Stimulated activated naive CD8-positive, alpha-beta T cell treated with anti-CD3 and anti-CD28 coated beads, Interleukin-15, Interleukin-2, amounts not matched to agents 100 ng/mL and 50 ng/mL, for 24 hours (primary cell): ENCODE measurements around the gene ARL8B.
A peak's percentile ranks its signal among the peaks of the same experiment; 100 is the strongest.

Source experiments
- H3K27ac Mint-ChIP-seq: one replicate; pipeline ENCODE4 v1.8.0; 2021; ENCODE audit warnings: mild to moderate bottlenecking, mixed read lengths
- H3K27me3 Mint-ChIP-seq: one replicate; pipeline ENCODE4 v1.8.0; 2021; ENCODE audit warnings: mixed read lengths
- H3K36me3 Mint-ChIP-seq: one replicate; pipeline ENCODE4 v1.8.0; 2021; ENCODE audit warnings: low read depth, mixed read lengths
- H3K4me1 Mint-ChIP-seq: one replicate; pipeline ENCODE4 v1.8.0; 2021; ENCODE audit warnings: low read depth, mixed read lengths
- H3K4me3 Mint-ChIP-seq: one replicate; pipeline ENCODE4 v1.8.0; 2021; ENCODE audit warnings: mild to moderate bottlenecking, mixed read lengths
- H3K9me3 Mint-ChIP-seq: one replicate; pipeline ENCODE4 v1.8.0; 2021; ENCODE audit warnings: mixed read lengths

Gene ARL8B

GRCh38 chr3:5126586-5126985 lies 4.5 kb downstream of the ARL8B start:
- Mint-ChIP-seq H3K27ac (peak overlapping the region; percentile 45), H3K27me3 (no peaks in the 10 kb centered on the region), H3K4me1 (peaks cover 56% of the 10 kb centered on the region), H3K9me3 (no peaks in the 10 kb centered on the region), H3K4me3 (no peak overlapping the region), H3K36me3 (peaks cover 30% of the 10 kb centered on the region)

GRCh38 chr3:5128849-5129248 lies 6.8 kb downstream of the ARL8B start:
- H3K9me3 Mint-ChIP-seq = no peaks in the 10 kb centered on the region
- peaks cover 60% of the 10 kb centered on the region for H3K4me1 Mint-ChIP-seq
- no peak overlapping the region for H3K4me3 Mint-ChIP-seq
- no peaks in the 10 kb centered on the region for H3K27me3 Mint-ChIP-seq
- no peak overlapping the region for H3K27ac Mint-ChIP-seq
- peaks cover 33% of the 10 kb centered on the region for H3K36me3 Mint-ChIP-seq

GRCh38 chr3:5133239-5134018 lies 11.3 kb downstream of the ARL8B start:
- Mint-ChIP-seq H3K27ac (peak overlapping the region; percentile 70), H3K36me3 (peaks cover 24% of the 10 kb centered on the region), H3K4me1 (peaks cover 54% of the 10 kb centered on the region), H3K9me3 (no peaks in the 10 kb centered on the region), H3K27me3 (no peaks in the 10 kb centered on the region), H3K4me3 (no peak overlapping the region)

- no peak overlapping the region for H3K4me3 Mint-ChIP-seq
- H3K9me3 Mint-ChIP-seq = no peaks in the 10 kb centered on the region
- peak overlapping the region; percentile 37 for H3K27ac Mint-ChIP-seq
- H3K4me1 Mint-ChIP-seq = peaks cover 56% of the 10 kb centered on the region
- no peaks in the 10 kb centered on the region for H3K27me3 Mint-ChIP-seq
- peaks cover 21% of the 10 kb centered on the region for H3K36me3 Mint-ChIP-seq
Observed at GRCh38 chr3:5134019-5134391, 11.9 kb downstream of the ARL8B start.

- Mint-ChIP-seq H3K27me3 (no peaks in the 10 kb centered on the region), H3K9me3 (no peaks in the 10 kb centered on the region), H3K4me1 (peaks cover 58% of the 10 kb centered on the region), H3K27ac (peak overlapping the region; percentile 6), H3K4me3 (no peak overlapping the region), H3K36me3 (peaks cover 19% of the 10 kb centered on the region)
Observed at GRCh38 chr3:5134499-5134898, 12.4 kb downstream of the ARL8B start.

GRCh38 chr3:5136211-5136918 lies 14.3 kb downstream of the ARL8B start:
- peak overlapping the region; percentile 82 for H3K27ac Mint-ChIP-seq
- H3K4me3 Mint-ChIP-seq = no peak overlapping the region
- H3K36me3 Mint-ChIP-seq = peaks cover 22% of the 10 kb centered on the region

GRCh38 chr3:5136919-5137429 lies 14.9 kb downstream of the ARL8B start:
- Mint-ChIP-seq H3K4me3 (no peak overlapping the region), H3K4me1 (peaks cover 76% of the 10 kb centered on the region), H3K27ac (peak overlapping the region; percentile 82)

More at GRCh38 chr3:5136211-5136918, 14.3 kb downstream of the ARL8B start:
- H3K4me1 Mint-ChIP-seq = peaks cover 77% of the 10 kb centered on the region
- H3K27me3 Mint-ChIP-seq = no peaks in the 10 kb centered on the region
- no peaks in the 10 kb centered on the region for H3K9me3 Mint-ChIP-seq

GRCh38 chr3:5138214-5138981 lies 16.3 kb downstream of the ARL8B start:
- Mint-ChIP-seq H3K27ac (peak overlapping the region; percentile 88), H3K4me3 (no peak overlapping the region), H3K36me3 (peaks cover 35% of the 10 kb centered on the region), H3K4me1 (peaks cover 69% of the 10 kb centered on the region), H3K27me3 (no peaks in the 10 kb centered on the region), H3K9me3 (peaks cover 2% of the 10 kb centered on the region)

More at GRCh38 chr3:5136919-5137429, 14.9 kb downstream of the ARL8B start:
- Mint-ChIP-seq H3K9me3 (no peaks in the 10 kb centered on the region), H3K36me3 (peaks cover 29% of the 10 kb centered on the region), H3K27me3 (no peaks in the 10 kb centered on the region)

- Mint-ChIP-seq H3K4me1 (peaks cover 79% of the 10 kb centered on the region), H3K27ac (peak overlapping the region; percentile 94), H3K36me3 (peaks cover 52% of the 10 kb centered on the region), H3K4me3 (peak overlapping the region; percentile 58), H3K27me3 (no peaks in the 10 kb centered on the region), H3K9me3 (peaks cover 4% of the 10 kb centered on the region)
Observed at GRCh38 chr3:5140230-5140621, 18.1 kb downstream of the ARL8B start.

- Mint-ChIP-seq H3K4me1 (peaks cover 79% of the 10 kb centered on the region), H3K27me3 (no peaks in the 10 kb centered on the region), H3K4me3 (peak overlapping the region; percentile 58), H3K9me3 (peaks cover 4% of the 10 kb centered on the region), H3K27ac (peak overlapping the region; percentile 94), H3K36me3 (peaks cover 58% of the 10 kb centered on the region)
Observed at GRCh38 chr3:5140839-5141238, 18.7 kb downstream of the ARL8B start.

GRCh38 chr3:5141760-5142159 lies 19.7 kb downstream of the ARL8B start:
- no peaks in the 10 kb centered on the region for H3K27me3 Mint-ChIP-seq
- H3K4me1 Mint-ChIP-seq = peaks cover 70% of the 10 kb centered on the region
- no peak overlapping the region for H3K4me3 Mint-ChIP-seq

GRCh38 chr3:5143464-5143863 lies 21.4 kb downstream of the ARL8B start:
- peak overlapping the region; percentile 51 for H3K27ac Mint-ChIP-seq
- H3K9me3 Mint-ChIP-seq = peaks cover 13% of the 10 kb centered on the region
- H3K4me3 Mint-ChIP-seq = no peak overlapping the region
- peaks cover 63% of the 10 kb centered on the region for H3K4me1 Mint-ChIP-seq
- no peaks in the 10 kb centered on the region for H3K27me3 Mint-ChIP-seq
- peaks cover 78% of the 10 kb centered on the region for H3K36me3 Mint-ChIP-seq

More at GRCh38 chr3:5141760-5142159, 19.7 kb downstream of the ARL8B start:
- Mint-ChIP-seq H3K27ac (no peak overlapping the region), H3K36me3 (peaks cover 66% of the 10 kb centered on the region), H3K9me3 (peaks cover 8% of the 10 kb centered on the region)

- Mint-ChIP-seq H3K27me3 (no peaks in the 10 kb centered on the region), H3K27ac (peak overlapping the region; percentile 51), H3K36me3 (peaks cover 80% of the 10 kb centered on the region), H3K4me3 (no peak overlapping the region), H3K9me3 (peaks cover 13% of the 10 kb centered on the region), H3K4me1 (peaks cover 54% of the 10 kb centered on the region)
Observed at GRCh38 chr3:5144316-5144994, 22.4 kb downstream of the ARL8B start.

- no peaks in the 10 kb centered on the region for H3K27me3 Mint-ChIP-seq
- H3K9me3 Mint-ChIP-seq = peaks cover 13% of the 10 kb centered on the region
- peaks cover 82% of the 10 kb centered on the region for H3K36me3 Mint-ChIP-seq
- peaks cover 54% of the 10 kb centered on the region for H3K4me1 Mint-ChIP-seq
- no peak overlapping the region for H3K4me3 Mint-ChIP-seq
- no peak overlapping the region for H3K27ac Mint-ChIP-seq
Observed at GRCh38 chr3:5145120-5145519, 23.0 kb downstream of the ARL8B start.
